OCI-LY7 (cell line): Measurements from ENCODE around the gene TAPBP.

Source experiments
- CTCF ChIP-seq: fragments of 200-600 bp; sonication (generic); conservative IDR thresholded peaks from 2 replicates; pipeline ENCODE4 v1.5.1; 2014; ENCODE audit warnings: mild to moderate bottlenecking, antibody characterized with exemption, low read length, moderate library complexity, mixed read lengths
- EZH2phosphoT487 ChIP-seq: fragments of 200-600 bp; sonication (generic); IDR thresholded peaks from 2 replicates; pipeline ENCODE4 v1.6.1; 2018; ENCODE audit warnings: low read depth, borderline replicate concordance, mild to moderate bottlenecking, mixed run types, antibody characterized with exemption, low read length, moderate library complexity, mixed read lengths

DNA sequence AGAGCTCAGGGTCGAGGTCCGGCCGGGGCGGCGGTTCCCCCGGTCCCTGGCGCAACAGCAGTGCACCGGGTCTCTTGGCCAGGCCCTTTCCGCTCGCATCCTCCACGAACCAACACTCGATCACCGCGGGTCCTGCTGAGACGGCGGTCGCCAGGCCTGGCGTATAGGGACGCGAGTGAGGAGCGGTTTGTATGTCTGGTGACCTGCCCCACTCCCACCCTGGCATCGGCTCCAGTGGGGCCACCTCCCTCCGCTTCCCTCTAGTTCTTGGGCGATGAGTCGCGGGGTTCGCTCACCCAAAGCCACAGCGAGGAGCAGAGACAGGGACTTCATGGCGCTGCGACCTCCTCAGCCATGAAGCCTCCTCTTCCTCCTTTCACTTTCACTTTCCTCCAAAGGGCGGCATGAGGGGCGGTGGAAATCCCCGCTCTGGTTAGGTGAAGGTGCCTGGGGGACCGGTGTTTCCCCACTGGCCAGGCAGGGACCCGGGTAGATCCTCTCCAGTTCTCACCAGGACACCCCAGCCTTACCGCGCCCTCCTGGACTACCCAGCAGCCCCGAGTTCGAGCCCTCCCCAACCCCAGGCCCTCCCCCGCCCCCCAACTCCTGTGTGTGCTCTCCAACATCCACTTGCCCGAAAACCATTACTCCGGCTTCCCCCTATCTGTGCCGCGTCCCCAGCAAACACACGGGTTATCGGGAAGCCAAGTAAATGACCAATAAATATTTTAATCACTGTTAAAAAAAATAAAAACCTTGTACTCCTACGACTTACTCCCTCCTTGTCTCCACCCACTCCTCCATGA is at the start of gene TAPBP:
- TF ChIP-seq CTCF: no peak; the same call in 1 of the 2 replicates
- no peak for TF ChIP-seq EZH2phosphoT487
